ENCODE results near the gene FCHSD1.
A peak's percentile ranks its signal among the peaks of the same experiment; 100 is the strongest.

FCHSD1 gene

DNA sequence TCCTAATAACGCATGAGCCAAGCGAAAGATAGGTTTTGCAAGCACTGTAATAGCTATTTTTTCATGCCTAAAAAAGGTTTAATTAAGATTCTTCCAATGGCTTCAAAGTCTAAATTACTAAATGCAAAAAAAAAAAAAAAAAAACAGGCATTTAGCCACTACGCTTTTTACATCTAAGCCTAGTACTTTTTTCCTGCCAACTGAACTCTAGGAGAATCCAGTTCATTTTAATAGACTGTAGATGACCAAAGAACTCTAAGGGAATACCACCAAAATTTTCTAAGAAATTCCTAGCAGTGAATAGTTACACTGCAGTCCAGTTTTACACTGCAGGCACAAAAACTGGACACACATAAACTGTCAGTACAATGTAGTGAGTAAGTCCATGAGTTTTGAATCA lies 42.2 kb downstream of the FCHSD1 start:
- no peak for TF ChIP-seq CTCF (IDR thresholded peaks at IDR 0.05; ENCODE audit: insufficient read depth, low read length, poor library complexity, severe bottlenecking)

DNA sequence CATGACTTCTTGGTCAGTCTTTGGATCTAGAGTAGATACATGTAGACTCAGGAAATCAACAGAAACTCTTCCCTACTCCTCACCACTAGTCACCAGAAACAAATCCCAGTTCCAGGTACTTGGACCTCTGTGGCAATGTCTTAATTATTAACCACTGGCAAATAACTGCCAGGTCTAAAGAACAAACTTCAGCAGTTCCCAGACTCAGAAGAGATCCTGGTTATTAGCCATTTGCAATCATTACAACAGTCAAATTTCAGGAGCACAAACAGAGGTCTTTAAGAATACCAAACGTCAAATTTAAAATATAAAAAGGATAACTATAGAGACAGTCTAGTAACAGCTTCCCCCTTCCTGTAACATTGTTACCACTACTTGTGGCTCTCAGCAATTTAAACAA lies 42.7 kb downstream of the FCHSD1 start:
- H3K36me3 ChIP-seq (ENCODE audit: control insufficient read depth, insufficient read depth, low read length), result no peaks in the 10 kb centered on the region
- TF ChIP-seq CTCF (IDR thresholded peaks at IDR 0.05; ENCODE audit: insufficient read depth, low read length, poor library complexity, severe bottlenecking), result no peak

More for the DNA sequence above, 42.2 kb downstream of the FCHSD1 start:
- no peak for DNase-seq (ENCODE audit: extremely low read depth, insufficient read length)
- H3K4me3 ChIP-seq (replicated peaks; ENCODE audit: low read depth, low read length), result no peak overlapping the region
- no peaks in the 10 kb centered on the region for H3K36me3 ChIP-seq (ENCODE audit: control insufficient read depth, insufficient read depth, low read length)
- no peaks in the 10 kb centered on the region for H3K27me3 ChIP-seq (replicated peaks; ENCODE audit: control insufficient read depth, insufficient read depth, low read length)

DNA sequence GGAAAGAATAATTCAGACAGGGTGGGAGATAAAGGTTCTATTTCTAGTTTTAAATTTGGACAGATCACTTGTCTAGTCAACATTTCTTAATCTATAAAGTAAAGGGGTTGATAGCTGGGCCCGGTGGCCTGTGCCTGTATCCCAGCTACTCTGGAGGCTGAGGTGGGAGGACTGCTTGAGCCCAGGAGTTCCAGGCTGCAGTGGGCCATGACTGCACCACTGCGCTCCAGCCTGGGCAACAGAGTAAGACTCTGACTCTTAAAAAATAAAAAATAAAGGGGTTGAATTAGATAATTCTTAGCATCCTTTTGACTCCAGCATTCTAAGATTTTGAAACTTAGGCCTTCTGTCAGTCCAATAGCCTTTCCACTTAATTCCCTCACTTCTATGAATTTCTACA lies 43.2 kb downstream of the FCHSD1 start:
- no peaks in the 10 kb centered on the region for H3K27me3 ChIP-seq (replicated peaks; ENCODE audit: control insufficient read depth, insufficient read depth, low read length)
- no peak overlapping the region for H3K4me3 ChIP-seq (replicated peaks; ENCODE audit: low read depth, low read length)
- H3K36me3 ChIP-seq (ENCODE audit: control insufficient read depth, insufficient read depth, low read length), result no peaks in the 10 kb centered on the region
- no peak for DNase-seq (ENCODE audit: extremely low read depth, insufficient read length)
- no peak for TF ChIP-seq CTCF (IDR thresholded peaks at IDR 0.05; ENCODE audit: insufficient read depth, low read length, poor library complexity, severe bottlenecking)

More for the DNA sequence above, 42.7 kb downstream of the FCHSD1 start:
- H3K27me3 ChIP-seq (replicated peaks; ENCODE audit: control insufficient read depth, insufficient read depth, low read length), result no peaks in the 10 kb centered on the region
- H3K4me3 ChIP-seq (replicated peaks; ENCODE audit: low read depth, low read length), result no peak overlapping the region
- no peak for DNase-seq (ENCODE audit: extremely low read depth, insufficient read length)

GRCh38 chr5:141605523-141606277 lies 45.5 kb downstream of the FCHSD1 start:
- no peaks in the 10 kb centered on the region for H3K36me3 ChIP-seq (ENCODE audit: control insufficient read depth, insufficient read depth, low read length)
- H3K27me3 ChIP-seq (replicated peaks; ENCODE audit: control insufficient read depth, insufficient read depth, low read length), result no peaks in the 10 kb centered on the region
- TF ChIP-seq CTCF (IDR thresholded peaks at IDR 0.05; ENCODE audit: insufficient read depth, low read length, poor library complexity, severe bottlenecking), result no peak
- peak; percentile 71 for DNase-seq (ENCODE audit: extremely low read depth, insufficient read length)
- peak overlapping the region; percentile 45 for H3K4me3 ChIP-seq (replicated peaks; ENCODE audit: low read depth, low read length)

GRCh38 chr5:141603923-141604717 lies 47.1 kb downstream of the FCHSD1 start:
- no peak for DNase-seq (ENCODE audit: extremely low read depth, insufficient read length)
- Histone ChIP-seq H3K36me3 (ENCODE audit: control insufficient read depth, insufficient read depth, low read length) (no peaks in the 10 kb centered on the region), H3K27me3 (replicated peaks; ENCODE audit: control insufficient read depth, insufficient read depth, low read length) (no peaks in the 10 kb centered on the region), H3K4me3 (replicated peaks; ENCODE audit: low read depth, low read length) (no peak overlapping the region)
- TF ChIP-seq CTCF (IDR thresholded peaks at IDR 0.05; ENCODE audit: insufficient read depth, low read length, poor library complexity, severe bottlenecking), result no peak

All from GM06990 (cell line).